KMS-11 (cell line): ENCODE results near the gene PLXNA4.

Experiments
- H2AFZ ChIP-seq: fragments of 200-600 bp; sonication (generic); 2 replicates; pipeline ENCODE4 v1.6.1; 2016; ENCODE audit warnings: antibody characterized with exemption, mixed run types, low read depth
- H3K27ac ChIP-seq: fragments of 200-600 bp; sonication (generic); 2 replicates; pipeline ENCODE4 v1.6.1; 2016; ENCODE audit warnings: mild to moderate bottlenecking, mixed run types
- H3K27me3 ChIP-seq: fragments of 200-600 bp; sonication (generic); 2 replicates; pipeline ENCODE4 v1.6.1; 2017; ENCODE audit warnings: mild to moderate bottlenecking, low read depth, mixed run types, moderate library complexity; ENCODE audit not compliant: insufficient read depth
- H3K36me3 ChIP-seq: fragments of 200-600 bp; sonication (generic); 2 replicates; pipeline ENCODE4 v1.6.1; 2017; ENCODE audit warnings: mild to moderate bottlenecking, mixed run types; ENCODE audit not compliant: insufficient read depth
- H3K4me1 ChIP-seq: fragments of 200-600 bp; sonication (generic); 2 replicates; pipeline ENCODE4 v1.6.1; 2016; ENCODE audit warnings: mild to moderate bottlenecking, low read depth, mixed run types; ENCODE audit not compliant: poor library complexity, severe bottlenecking
- H3K4me2 ChIP-seq: fragments of 200-600 bp; sonication (generic); 2 replicates; pipeline ENCODE4 v1.7.0; 2016; ENCODE audit warnings: mild to moderate bottlenecking, mixed run types
- H3K4me3 ChIP-seq: fragments of 200-600 bp; sonication (generic); IDR thresholded peaks from 2 replicates; pipeline ENCODE4 v1.6.1; 2017; ENCODE audit warnings: low read depth, low read length, mixed read lengths; ENCODE audit not compliant: insufficient read depth
- H3K79me2 ChIP-seq: fragments of 200-600 bp; sonication (generic); 2 replicates; pipeline ENCODE4 v1.6.1; 2016; ENCODE audit warnings: low read depth, mixed run types; ENCODE audit not compliant: insufficient read depth
- H3K9ac ChIP-seq: fragments of 200-600 bp; sonication (generic); 2 replicates; pipeline ENCODE4 v1.6.1; 2016; ENCODE audit warnings: mild to moderate bottlenecking, mixed run types
- H4K20me1 ChIP-seq: fragments of 200-600 bp; sonication (generic); 2 replicates; pipeline ENCODE4 v1.6.1; 2016; ENCODE audit warnings: mild to moderate bottlenecking, mixed run types; ENCODE audit not compliant: insufficient read depth
- CTCF ChIP-seq: fragments of 200-600 bp; sonication (generic); conservative IDR thresholded peaks from 2 replicates; pipeline ENCODE4 v1.6.1; 2017; ENCODE audit warnings: low read depth, mild to moderate bottlenecking, antibody characterized with exemption, low read length, moderate library complexity, mixed read lengths

Gene PLXNA4

GRCh38 chr7:132090444-132090843 is 485.8 kb downstream of the PLXNA4 start:
- Histone ChIP-seq H3K4me3 (no peak overlapping the region), H2AFZ (no peak overlapping the region), H3K36me3 (no peaks in the 10 kb centered on the region), H4K20me1 (no peaks in the 10 kb centered on the region), H3K4me2 (no peak overlapping the region), H3K4me1 (no peaks in the 10 kb centered on the region), H3K27me3 (no peaks in the 10 kb centered on the region), H3K9ac (no peak overlapping the region), H3K79me2 (no peaks in the 10 kb centered on the region), H3K27ac (no peak overlapping the region)
- no peak for TF ChIP-seq CTCF

GRCh38 chr7:132089356-132089755 is 486.9 kb downstream of the PLXNA4 start:
- H3K27ac ChIP-seq = no peak overlapping the region
- H3K9ac ChIP-seq = no peak overlapping the region
- no peaks in the 10 kb centered on the region for H3K36me3 ChIP-seq
- H3K79me2 ChIP-seq = no peaks in the 10 kb centered on the region
- no peaks in the 10 kb centered on the region for H4K20me1 ChIP-seq
- H3K4me3 ChIP-seq = no peak overlapping the region
- TF ChIP-seq CTCF = no peak
- H3K4me1 ChIP-seq = no peaks in the 10 kb centered on the region
- no peak overlapping the region for H2AFZ ChIP-seq
- H3K27me3 ChIP-seq = no peaks in the 10 kb centered on the region
- no peak overlapping the region for H3K4me2 ChIP-seq

- TF ChIP-seq CTCF = no peak
- no peaks in the 10 kb centered on the region for H3K4me1 ChIP-seq
- no peak overlapping the region for H3K4me2 ChIP-seq
- no peak overlapping the region for H3K9ac ChIP-seq
- no peak overlapping the region for H2AFZ ChIP-seq
- no peaks in the 10 kb centered on the region for H3K79me2 ChIP-seq
- no peaks in the 10 kb centered on the region for H3K36me3 ChIP-seq
- H3K27ac ChIP-seq = no peak overlapping the region
- H4K20me1 ChIP-seq = no peaks in the 10 kb centered on the region
- H3K4me3 ChIP-seq = no peak overlapping the region
- no peaks in the 10 kb centered on the region for H3K27me3 ChIP-seq
These were observed 488.8 kb downstream of the PLXNA4 start for GRCh38 chr7:132087421-132087820.

GRCh38 chr7:132084776-132085388 is 491.4 kb downstream of the PLXNA4 start:
- no peak overlapping the region for H2AFZ ChIP-seq
- no peak overlapping the region for H3K4me3 ChIP-seq
- H4K20me1 ChIP-seq = no peaks in the 10 kb centered on the region
- no peaks in the 10 kb centered on the region for H3K4me1 ChIP-seq
- H3K27ac ChIP-seq = no peak overlapping the region
- TF ChIP-seq CTCF = no peak
- H3K9ac ChIP-seq = no peak overlapping the region
- H3K36me3 ChIP-seq = no peaks in the 10 kb centered on the region
- no peaks in the 10 kb centered on the region for H3K79me2 ChIP-seq
- no peak overlapping the region for H3K4me2 ChIP-seq
- no peaks in the 10 kb centered on the region for H3K27me3 ChIP-seq
